Measurements from ENCODE around the gene TBC1D22A.

DNA sequence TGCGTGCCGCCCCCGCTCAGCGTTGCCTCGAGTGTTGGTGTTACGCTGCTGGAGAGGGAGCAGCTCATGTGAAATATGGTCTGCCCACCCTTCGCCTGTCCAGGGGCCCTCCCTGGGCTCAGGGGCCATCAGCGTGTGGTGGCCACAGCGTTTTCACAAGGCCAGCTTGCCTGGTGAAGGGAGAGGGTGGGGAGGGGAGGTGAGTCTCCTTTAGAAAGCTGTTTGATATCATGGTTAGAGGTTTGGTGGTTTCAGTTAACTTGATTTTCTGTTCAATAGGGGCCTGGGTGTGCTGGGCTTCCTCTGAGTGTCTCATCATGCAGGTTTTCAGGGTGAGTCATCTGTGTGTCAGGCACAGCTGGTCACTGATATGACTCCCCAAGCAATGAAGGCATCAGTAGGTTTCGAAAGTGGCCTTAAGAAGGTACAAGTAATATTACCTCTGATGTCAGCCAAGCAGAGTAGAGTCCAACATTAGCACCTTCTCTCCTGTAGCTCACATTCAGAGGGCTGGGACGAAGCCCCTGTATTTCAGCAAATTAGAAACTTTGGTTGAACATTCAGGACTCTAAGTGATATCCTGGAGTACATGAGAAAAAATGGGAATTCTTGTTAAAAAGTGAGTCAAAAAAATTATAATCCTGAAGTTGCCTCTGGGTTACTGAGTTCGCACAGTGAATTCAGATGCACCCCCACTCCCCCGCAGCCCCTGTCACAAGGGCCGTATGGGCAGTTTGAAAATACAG, 172.5 kb downstream of the TBC1D22A start:
- TF ChIP-seq, protein P1, sequence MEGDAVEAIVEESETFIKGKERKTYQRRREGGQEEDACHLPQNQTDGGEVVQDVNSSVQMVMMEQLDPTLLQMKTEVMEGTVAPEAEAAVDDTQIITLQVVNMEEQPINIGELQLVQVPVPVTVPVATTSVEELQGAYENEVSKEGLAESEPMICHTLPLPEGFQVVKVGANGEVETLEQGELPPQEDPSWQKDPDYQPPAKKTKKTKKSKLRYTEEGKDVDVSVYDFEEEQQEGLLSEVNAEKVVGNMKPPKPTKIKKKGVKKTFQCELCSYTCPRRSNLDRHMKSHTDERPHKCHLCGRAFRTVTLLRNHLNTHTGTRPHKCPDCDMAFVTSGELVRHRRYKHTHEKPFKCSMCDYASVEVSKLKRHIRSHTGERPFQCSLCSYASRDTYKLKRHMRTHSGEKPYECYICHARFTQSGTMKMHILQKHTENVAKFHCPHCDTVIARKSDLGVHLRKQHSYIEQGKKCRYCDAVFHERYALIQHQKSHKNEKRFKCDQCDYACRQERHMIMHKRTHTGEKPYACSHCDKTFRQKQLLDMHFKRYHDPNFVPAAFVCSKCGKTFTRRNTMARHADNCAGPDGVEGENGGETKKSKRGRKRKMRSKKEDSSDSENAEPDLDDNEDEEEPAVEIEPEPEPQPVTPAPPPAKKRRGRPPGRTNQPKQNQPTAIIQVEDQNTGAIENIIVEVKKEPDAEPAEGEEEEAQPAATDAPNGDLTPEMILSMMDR (optimal IDR thresholded peaks at IDR 0.05 in 1 of 3, IDR thresholded peaks at IDR 0.05 in 1 of 3, conservative IDR thresholded peaks at IDR 0.05 in 1 of 3; ENCODE audit: extremely low read depth in 1 of 3, insufficient read depth in 2 of 3, low read length in 3 of 3): no peak
- no peak for TF ChIP-seq EZH2 (IDR thresholded peaks at IDR 0.05; ENCODE audit: low read length)

Data from keratinocyte (primary cell).